ENCODE results near the gene SLMAP.

Gene SLMAP

GRCh38 chr3:57971975-57972374 is 215.9 kb downstream of the SLMAP start:
- no peak for TF ChIP-seq CTCF (IDR thresholded peaks at IDR 0.05)

- no peak for TF ChIP-seq CTCF (IDR thresholded peaks at IDR 0.05)
Measured at GRCh38 chr3:57972531-57973111, 216.5 kb downstream of the SLMAP start.

- no peak for TF ChIP-seq CTCF (IDR thresholded peaks at IDR 0.05)
Measured at GRCh38 chr3:57973715-57974477, 217.8 kb downstream of the SLMAP start.

GRCh38 chr3:57974796-57975388 is 218.8 kb downstream of the SLMAP start:
- TF ChIP-seq CTCF (IDR thresholded peaks at IDR 0.05): no peak

GRCh38 chr3:57977818-57978235 is 221.7 kb downstream of the SLMAP start:
- no peak for TF ChIP-seq CTCF (IDR thresholded peaks at IDR 0.05)

- no peak for TF ChIP-seq CTCF (IDR thresholded peaks at IDR 0.05)
Measured at GRCh38 chr3:57978316-57978715, 222.2 kb downstream of the SLMAP start.

Measured in LNCAP (cell line).